VCaP (cell line): ENCODE measurements around the gene CCDC97.

Experiments used
- H3K27ac ChIP-seq: fragments of 450-650 bp; 2 replicates; pipeline ENCODE4 v1.5.1; 2017
- CTCF ChIP-seq: fragments of 450-650 bp; conservative IDR thresholded peaks from 2 replicates; pipeline ENCODE4 v1.5.1; 2017; ENCODE audit warnings: mild to moderate bottlenecking, moderate library complexity

Gene CCDC97

GRCh38 chr19:41355802-41356201, 45.8 kb downstream of the CCDC97 start:
- H3K27ac ChIP-seq, result no peak overlapping the region
- no peak for TF ChIP-seq CTCF

- H3K27ac ChIP-seq, result no peak overlapping the region
- no peak for TF ChIP-seq CTCF
Measured at GRCh38 chr19:41356984-41357739, 47.2 kb downstream of the CCDC97 start.

GRCh38 chr19:41357746-41358145, 47.8 kb downstream of the CCDC97 start:
- TF ChIP-seq CTCF, result no peak

GRCh38 chr19:41359741-41360140, 49.8 kb downstream of the CCDC97 start:
- no peak for TF ChIP-seq CTCF
- no peak overlapping the region for H3K27ac ChIP-seq

More at GRCh38 chr19:41357746-41358145, 47.8 kb downstream of the CCDC97 start:
- no peak overlapping the region for H3K27ac ChIP-seq

- no peak overlapping the region for H3K27ac ChIP-seq
- TF ChIP-seq CTCF, result no peak
Measured at GRCh38 chr19:41362143-41362847, 52.3 kb downstream of the CCDC97 start.

GRCh38 chr19:41363371-41363752, 53.4 kb downstream of the CCDC97 start:
- TF ChIP-seq CTCF, result no peak
- peak overlapping the region; percentile 87 for H3K27ac ChIP-seq

- H3K27ac ChIP-seq, result peak within 1 kb of the TSS; percentile 87
- no peak for TF ChIP-seq CTCF
Measured at GRCh38 chr19:41363753-41364523, 54.0 kb downstream of the CCDC97 start, which contains the start of gene B9D2. Gene B9D2 (minus strand): TSS chr19:41364149. CDS start chr19:41363519, 630 bp downstream.
